ENCODE data around the gene SOX6. TPM values are rescaled to one million over a fixed set of nuclear protein-coding genes. Genes with fewer than 3 reads are reported as not detected.

SOX6 gene
- not detected in 2 replicates for total RNA-seq (2014; rRNA removed; shearing (Covaris generic); ENCODE audit: low replicate concordance)

DNA sequence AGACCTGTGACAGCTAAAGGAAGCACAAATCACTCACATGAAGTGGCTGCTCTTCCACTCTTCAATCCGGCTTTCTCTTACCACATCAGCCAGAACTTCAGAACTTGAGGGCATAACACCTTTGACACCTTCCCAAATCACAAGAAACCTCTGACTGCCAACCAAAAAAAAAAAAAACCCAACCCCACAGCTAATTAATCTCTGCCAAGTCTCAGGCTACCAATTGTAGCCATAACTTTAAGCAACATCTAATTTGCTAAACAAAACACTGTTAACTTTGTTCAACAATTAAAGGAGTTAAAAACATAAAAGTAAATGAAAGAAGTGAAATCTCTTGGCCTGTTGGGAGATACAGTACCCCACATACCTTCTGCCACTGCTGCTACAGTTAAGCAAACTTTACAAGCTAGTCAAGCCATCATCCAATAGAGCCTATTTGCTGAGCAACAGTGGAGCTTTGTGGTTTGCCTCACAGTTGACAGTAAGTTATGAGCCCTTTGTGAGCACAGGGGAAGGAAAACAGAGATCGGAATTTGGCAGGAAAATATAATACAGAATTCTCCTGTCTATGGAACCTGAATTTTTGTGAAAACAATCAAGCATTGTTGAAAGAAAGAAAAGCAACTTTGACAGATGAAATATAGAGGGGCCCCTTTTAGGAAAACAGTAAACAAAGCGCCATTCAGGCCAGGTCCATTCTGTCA, at the start of gene SOX6:
SOX6 (minus strand) TSS at position 490 of the 704 bp plus-strand sequence. CDS start 15,298 bp downstream, outside the sequence.
- H3K9me2 ChIP-seq (replicated peaks; ENCODE audit: insufficient read depth, low read length) = no peaks in the 10 kb centered on the region
- no peaks in the 10 kb centered on the region for H3K36me3 ChIP-seq (ENCODE audit: insufficient read depth, low read length)
- H3K27me3 ChIP-seq (ENCODE audit: low read length) = no peaks in the 10 kb centered on the region
- no peak within 1 kb of the TSS for H3K27ac ChIP-seq (ENCODE audit: low read length)
- no peak within 1 kb of the TSS for H2AFZ ChIP-seq (ENCODE audit: low read length)
- no peak within 1 kb of the TSS for H3K9ac ChIP-seq (ENCODE audit: low read length)
- no peaks in the 10 kb centered on the region for H3K9me3 ChIP-seq (ENCODE audit: low read length)
- no peaks in the 10 kb centered on the region for H3K79me2 ChIP-seq (ENCODE audit: low read length)
- H3K4me3 ChIP-seq (ENCODE audit: low read length) = no peak within 1 kb of the TSS
- no peaks in the 10 kb centered on the region for H4K20me1 ChIP-seq (ENCODE audit: insufficient read depth, low read depth, low read length)
- no peaks in the 10 kb centered on the region for H3K4me1 ChIP-seq (ENCODE audit: low read length)
- no peak within 1 kb of the TSS for H3K4me2 ChIP-seq (ENCODE audit: low read depth, low read length, poor library complexity, severe bottlenecking)
- no peak for DNase-seq

DNA sequence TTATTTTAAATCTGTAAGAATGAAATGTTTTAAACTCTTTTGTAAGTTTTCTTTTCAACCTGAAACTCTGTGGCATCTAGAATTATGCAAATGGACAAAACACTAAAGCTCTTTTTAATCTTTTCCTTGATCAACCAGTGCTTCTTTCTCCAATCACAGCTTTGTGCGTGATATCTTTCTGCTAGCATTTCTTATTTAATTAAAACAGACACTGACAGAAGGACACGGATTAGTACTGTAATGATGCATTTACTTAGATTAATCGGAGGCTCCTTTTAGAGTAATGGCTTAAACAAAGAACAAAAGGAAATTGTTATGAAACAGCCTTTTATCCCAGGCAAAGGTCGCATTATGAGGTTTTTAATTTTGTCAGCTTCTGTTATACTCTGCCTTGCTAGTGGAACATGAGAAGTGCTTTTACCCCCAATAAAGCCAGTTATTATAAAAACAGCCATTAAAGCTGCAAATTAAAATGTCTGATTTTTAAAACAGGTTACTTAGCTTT, 48.5 kb upstream of the SOX6 start:
- no peak for DNase-seq
- Histone ChIP-seq H3K4me1 (ENCODE audit: low read length) (no peaks in the 10 kb centered on the region), H3K27me3 (ENCODE audit: low read length) (no peaks in the 10 kb centered on the region; the same call in 1 of the 2 replicates), H3K9ac (ENCODE audit: low read length) (no peak overlapping the region), H3K9me2 (replicated peaks; ENCODE audit: insufficient read depth, low read length) (no peaks in the 10 kb centered on the region), H3K36me3 (ENCODE audit: insufficient read depth, low read length) (no peaks in the 10 kb centered on the region), H4K20me1 (ENCODE audit: insufficient read depth, low read depth, low read length) (no peaks in the 10 kb centered on the region), H3K4me2 (ENCODE audit: low read depth, low read length, poor library complexity, severe bottlenecking) (no peak overlapping the region), H3K4me3 (ENCODE audit: low read length) (no peak overlapping the region), H3K79me2 (ENCODE audit: low read length) (no peaks in the 10 kb centered on the region), H3K9me3 (ENCODE audit: low read length) (no peaks in the 10 kb centered on the region), H2AFZ (ENCODE audit: low read length) (no peak overlapping the region), H3K27ac (ENCODE audit: low read length) (no peak overlapping the region)

DNA sequence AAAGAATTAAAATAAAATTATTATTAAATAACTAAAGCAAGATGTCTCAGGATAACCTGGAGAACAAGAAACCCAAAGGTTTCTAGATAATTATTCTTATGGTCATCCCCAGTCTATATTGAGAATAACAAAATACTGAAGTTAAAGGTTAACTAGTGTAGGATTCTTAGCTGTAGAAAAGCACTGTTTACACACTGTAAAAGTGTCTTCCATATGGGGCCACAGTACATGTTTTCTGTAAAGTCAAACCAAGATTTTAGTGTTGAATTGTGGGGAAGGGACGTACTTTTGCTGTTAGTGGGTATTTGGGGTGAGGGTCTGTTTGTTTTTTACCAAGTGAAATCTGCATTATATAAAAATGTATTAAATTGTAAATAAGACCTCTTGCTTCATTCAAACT, 47.5 kb upstream of the SOX6 start:
- H3K27me3 ChIP-seq (ENCODE audit: low read length) = no peaks in the 10 kb centered on the region; the same call in 1 of the 2 replicates
- H3K4me1 ChIP-seq (ENCODE audit: low read length) = no peaks in the 10 kb centered on the region
- H3K4me2 ChIP-seq (ENCODE audit: low read depth, low read length, poor library complexity, severe bottlenecking) = no peak overlapping the region
- DNase-seq = no peak
- no peaks in the 10 kb centered on the region for H3K79me2 ChIP-seq (ENCODE audit: low read length)
- no peaks in the 10 kb centered on the region for H3K9me2 ChIP-seq (replicated peaks; ENCODE audit: insufficient read depth, low read length)
- H3K36me3 ChIP-seq (ENCODE audit: insufficient read depth, low read length) = no peaks in the 10 kb centered on the region
- no peaks in the 10 kb centered on the region for H4K20me1 ChIP-seq (ENCODE audit: insufficient read depth, low read depth, low read length)
- no peak overlapping the region for H3K4me3 ChIP-seq (ENCODE audit: low read length)
- H3K9me3 ChIP-seq (ENCODE audit: low read length) = no peaks in the 10 kb centered on the region
- H3K9ac ChIP-seq (ENCODE audit: low read length) = no peak overlapping the region
- H2AFZ ChIP-seq (ENCODE audit: low read length) = no peak overlapping the region
- no peak overlapping the region for H3K27ac ChIP-seq (ENCODE audit: low read length)

DNA sequence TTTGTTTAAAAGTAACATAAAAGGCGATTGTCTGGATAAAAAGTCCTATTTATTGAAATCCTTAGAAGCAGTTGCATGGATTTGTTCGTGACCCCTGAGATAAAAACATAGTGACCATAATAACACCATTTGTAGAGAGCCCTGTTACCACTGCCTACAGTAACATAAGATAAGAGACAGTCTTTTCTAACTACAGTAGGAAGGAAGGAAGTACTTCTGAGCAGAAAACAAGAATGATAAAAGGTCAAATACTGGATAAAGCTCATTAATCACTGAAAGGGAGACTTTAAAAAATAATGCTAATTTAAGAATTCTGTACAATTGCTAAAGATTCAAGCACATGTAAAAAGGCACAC, 47.1 kb upstream of the SOX6 start:
- H3K27ac ChIP-seq (ENCODE audit: low read length) = no peak overlapping the region
- H3K9ac ChIP-seq (ENCODE audit: low read length) = no peak overlapping the region
- H2AFZ ChIP-seq (ENCODE audit: low read length) = no peak overlapping the region
- H3K4me2 ChIP-seq (ENCODE audit: low read depth, low read length, poor library complexity, severe bottlenecking) = no peak overlapping the region
- H3K9me2 ChIP-seq (replicated peaks; ENCODE audit: insufficient read depth, low read length) = no peaks in the 10 kb centered on the region
- no peak for DNase-seq
- no peaks in the 10 kb centered on the region for H3K9me3 ChIP-seq (ENCODE audit: low read length)
- no peak overlapping the region for H3K4me3 ChIP-seq (ENCODE audit: low read length)
- no peaks in the 10 kb centered on the region for H3K79me2 ChIP-seq (ENCODE audit: low read length)
- H3K36me3 ChIP-seq (ENCODE audit: insufficient read depth, low read length) = no peaks in the 10 kb centered on the region
- H3K4me1 ChIP-seq (ENCODE audit: low read length) = no peaks in the 10 kb centered on the region
- H3K27me3 ChIP-seq (ENCODE audit: low read length) = no peaks in the 10 kb centered on the region; the same call in 1 of the 2 replicates
- H4K20me1 ChIP-seq (ENCODE audit: insufficient read depth, low read depth, low read length) = no peaks in the 10 kb centered on the region

DNA sequence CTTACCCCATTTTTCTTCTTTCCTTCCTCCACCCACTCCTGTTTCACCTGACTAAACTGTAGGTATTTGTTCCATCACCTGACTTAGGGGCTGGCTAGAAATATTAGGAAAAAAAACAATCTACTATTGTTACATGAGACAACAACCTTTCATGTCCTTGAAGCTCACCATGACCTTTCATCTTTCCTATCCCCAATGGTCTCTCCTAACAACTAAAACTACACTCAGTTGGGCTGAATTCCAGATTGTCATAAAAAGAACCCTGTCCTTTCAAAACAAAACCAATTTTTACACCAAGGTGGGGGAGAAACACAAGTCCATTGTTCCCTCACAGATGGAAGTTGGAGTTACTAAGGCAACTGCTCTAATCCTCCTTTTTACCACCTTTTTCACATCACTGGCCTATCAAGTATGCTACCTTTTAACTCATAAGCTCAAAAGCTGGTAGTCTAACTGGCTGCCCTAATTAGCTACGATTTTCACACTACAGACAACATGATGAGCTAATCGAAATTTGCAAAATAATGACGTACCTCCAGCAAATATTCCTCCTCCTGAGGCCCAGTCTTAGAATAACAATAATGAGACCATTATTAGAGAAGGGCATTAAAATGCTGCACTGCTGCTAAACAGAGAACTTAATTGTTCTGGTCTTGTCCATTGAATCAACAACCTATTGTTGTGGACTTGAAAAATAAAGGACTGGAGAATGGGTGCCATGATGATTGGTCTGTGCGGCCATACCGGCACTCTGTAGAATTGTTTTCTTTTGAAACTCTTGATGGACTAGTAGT, 46.5 kb upstream of the SOX6 start:
- no peaks in the 10 kb centered on the region for H3K9me2 ChIP-seq (replicated peaks; ENCODE audit: insufficient read depth, low read length)
- no peak overlapping the region for H3K9ac ChIP-seq (ENCODE audit: low read length)
- no peak overlapping the region for H3K27ac ChIP-seq (ENCODE audit: low read length)
- no peaks in the 10 kb centered on the region for H3K79me2 ChIP-seq (ENCODE audit: low read length)
- H2AFZ ChIP-seq (ENCODE audit: low read length) = no peak overlapping the region
- H3K4me2 ChIP-seq (ENCODE audit: low read depth, low read length, poor library complexity, severe bottlenecking) = no peak overlapping the region
- no peaks in the 10 kb centered on the region for H3K36me3 ChIP-seq (ENCODE audit: insufficient read depth, low read length)
- H3K4me1 ChIP-seq (ENCODE audit: low read length) = no peaks in the 10 kb centered on the region
- H3K4me3 ChIP-seq (ENCODE audit: low read length) = no peak overlapping the region
- no peaks in the 10 kb centered on the region; the same call in 1 of the 2 replicates for H3K27me3 ChIP-seq (ENCODE audit: low read length)
- DNase-seq = no peak
- no peaks in the 10 kb centered on the region for H3K9me3 ChIP-seq (ENCODE audit: low read length)
- H4K20me1 ChIP-seq (ENCODE audit: insufficient read depth, low read depth, low read length) = no peaks in the 10 kb centered on the region

DNA sequence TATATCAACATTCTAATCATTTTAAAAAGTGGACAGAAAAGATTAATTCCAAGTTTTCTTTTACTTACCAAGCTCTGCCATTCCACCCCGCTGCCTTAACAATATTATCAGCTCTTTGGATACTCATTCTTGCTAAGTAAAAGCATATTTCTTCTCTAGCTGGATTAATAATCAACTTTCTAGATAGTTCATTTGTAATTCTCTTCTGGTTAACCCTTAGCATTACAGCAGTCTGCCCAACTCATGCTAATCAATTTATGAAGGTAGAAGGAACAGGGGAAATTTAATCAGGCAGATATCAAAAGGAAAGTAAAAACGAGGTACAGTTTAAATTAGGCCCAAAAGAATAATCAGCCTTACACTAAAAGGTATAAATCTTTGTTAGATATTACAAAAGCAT, 41.0 kb upstream of the SOX6 start:
- Histone ChIP-seq H3K9me2 (replicated peaks; ENCODE audit: insufficient read depth, low read length) (no peaks in the 10 kb centered on the region), H3K27ac (ENCODE audit: low read length) (no peak overlapping the region), H4K20me1 (ENCODE audit: insufficient read depth, low read depth, low read length) (no peaks in the 10 kb centered on the region), H3K27me3 (ENCODE audit: low read length) (no peaks in the 10 kb centered on the region; the same call in 1 of the 2 replicates), H3K4me3 (ENCODE audit: low read length) (no peak overlapping the region), H3K4me1 (ENCODE audit: low read length) (no peaks in the 10 kb centered on the region), H3K79me2 (ENCODE audit: low read length) (no peaks in the 10 kb centered on the region), H2AFZ (ENCODE audit: low read length) (no peak overlapping the region), H3K9ac (ENCODE audit: low read length) (no peak overlapping the region), H3K36me3 (ENCODE audit: insufficient read depth, low read length) (no peaks in the 10 kb centered on the region), H3K4me2 (ENCODE audit: low read depth, low read length, poor library complexity, severe bottlenecking) (no peak overlapping the region), H3K9me3 (ENCODE audit: low read length) (no peaks in the 10 kb centered on the region)
- DNase-seq = no peak

DNA sequence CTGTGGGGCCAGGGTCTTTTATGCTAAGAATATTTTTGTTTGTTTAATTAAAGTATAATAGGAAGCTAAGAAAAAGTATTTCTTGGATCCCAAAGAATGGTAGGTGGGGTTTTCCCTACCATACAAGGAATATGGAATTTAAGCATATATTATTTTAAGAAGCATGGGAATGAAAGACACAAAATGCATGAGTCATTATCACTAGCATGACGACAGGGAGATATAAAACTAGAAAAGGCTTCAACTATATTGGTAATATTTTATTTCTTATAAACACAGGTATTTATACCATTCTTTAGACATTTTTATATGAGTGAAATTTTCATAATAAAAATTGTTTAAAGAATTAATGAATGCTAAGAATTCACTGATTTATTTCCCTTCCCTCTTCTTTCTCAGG, 39.3 kb upstream of the SOX6 start:
- Histone ChIP-seq H3K27me3 (ENCODE audit: low read length) (no peaks in the 10 kb centered on the region), H4K20me1 (ENCODE audit: insufficient read depth, low read depth, low read length) (no peaks in the 10 kb centered on the region), H3K9me2 (replicated peaks; ENCODE audit: insufficient read depth, low read length) (no peaks in the 10 kb centered on the region), H3K4me1 (ENCODE audit: low read length) (no peaks in the 10 kb centered on the region), H3K9ac (ENCODE audit: low read length) (no peak overlapping the region), H3K79me2 (ENCODE audit: low read length) (no peaks in the 10 kb centered on the region), H3K27ac (ENCODE audit: low read length) (no peak overlapping the region), H2AFZ (ENCODE audit: low read length) (no peak overlapping the region), H3K36me3 (ENCODE audit: insufficient read depth, low read length) (no peaks in the 10 kb centered on the region), H3K4me3 (ENCODE audit: low read length) (no peak overlapping the region), H3K4me2 (ENCODE audit: low read depth, low read length, poor library complexity, severe bottlenecking) (no peak overlapping the region), H3K9me3 (ENCODE audit: low read length) (no peaks in the 10 kb centered on the region)
- DNase-seq = no peak

DNA sequence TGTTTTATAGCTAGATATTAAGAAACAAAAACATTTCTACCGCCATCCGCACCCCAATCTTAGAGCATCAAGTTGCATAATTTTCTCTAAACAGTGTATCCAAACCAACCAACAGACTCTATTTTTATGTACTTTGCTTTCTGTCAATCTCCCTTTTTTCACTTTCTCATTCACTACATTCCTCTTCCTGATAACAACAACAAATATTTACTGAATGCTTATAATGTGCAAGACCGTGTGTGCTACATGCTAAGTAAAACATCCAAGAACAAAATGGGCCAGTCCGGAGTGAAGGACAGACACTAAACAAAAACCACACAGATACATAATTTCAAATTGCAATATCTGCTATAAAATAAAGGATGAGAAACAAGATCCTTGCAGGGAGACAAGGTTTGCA, 38.6 kb upstream of the SOX6 start:
- Histone ChIP-seq H3K4me3 (ENCODE audit: low read length) (no peak overlapping the region), H2AFZ (ENCODE audit: low read length) (no peak overlapping the region), H3K9ac (ENCODE audit: low read length) (no peak overlapping the region), H4K20me1 (ENCODE audit: insufficient read depth, low read depth, low read length) (no peaks in the 10 kb centered on the region), H3K4me2 (ENCODE audit: low read depth, low read length, poor library complexity, severe bottlenecking) (no peak overlapping the region), H3K27ac (ENCODE audit: low read length) (no peak overlapping the region), H3K79me2 (ENCODE audit: low read length) (no peaks in the 10 kb centered on the region), H3K9me3 (ENCODE audit: low read length) (no peaks in the 10 kb centered on the region), H3K36me3 (ENCODE audit: insufficient read depth, low read length) (no peaks in the 10 kb centered on the region), H3K9me2 (replicated peaks; ENCODE audit: insufficient read depth, low read length) (no peaks in the 10 kb centered on the region), H3K4me1 (ENCODE audit: low read length) (no peaks in the 10 kb centered on the region), H3K27me3 (ENCODE audit: low read length) (no peaks in the 10 kb centered on the region)
- DNase-seq = no peak
